Muscle of back (tissue), 11 donors: ENCODE data around the gene CC2D1A. TPM values are rescaled to one million over a fixed set of nuclear protein-coding genes. Genes with fewer than 3 reads are reported as not detected.
A peak's percentile ranks its signal among the peaks of the same experiment; 100 is the strongest.

Source experiments
- DNase-seq, 3 donors: peaks; one replicate each; pipeline versions ENCODE4 v3.0.0 to v3.0.0-alpha.2; 2013
- polyA plus RNA-seq, 10 donors: library from polyadenylated mRNA; unstranded; fragments of 120-200 nt; gene quantifications; one replicate each; pipeline ENCODE4 v1.2.1, GENCODE V29; 2013; ENCODE audit not compliant: insufficient read length in 10 of 10

The CC2D1A gene
- polyA plus RNA-seq, 10 donors, result 10.5 to 16.4 (median 12.8) TPM

GRCh38 chr19:13978351-13979243, 72.6 kb downstream of the CC2D1A start:
- peak; percentile 56 to 94 (median 80) for DNase-seq

- peak in 1 of 3 donors; percentile 81 for DNase-seq
These were observed 73.2 kb downstream of the CC2D1A start for GRCh38 chr19:13979244-13979615.

GRCh38 chr19:13979686-13980085, 73.7 kb downstream of the CC2D1A start:
- no peak for DNase-seq

GRCh38 chr19:13980340-13980739, 74.3 kb downstream of the CC2D1A start:
- no peak for DNase-seq

Other genes starting within 250 kb of the CC2D1A start
- 10 to 100 TPM; 13.6 to 22.0 (median 15.5) TPM for gene MRI1, start 141.7 kb upstream of the CC2D1A start, polyA plus RNA-seq
- 100 to 1,000 TPM in 6 of 10 donors, 10 to 100 TPM in 4; 81.1 to 140 (median 107) TPM for gene C19orf53, start 131.7 kb upstream of the CC2D1A start, polyA plus RNA-seq
- 1 to 10 TPM; 2.5 to 5.5 (median 3.2) TPM for gene ZSWIM4, start 110.8 kb upstream of the CC2D1A start, polyA plus RNA-seq
- gene NANOS3, start 29.1 kb upstream of the CC2D1A start, polyA plus RNA-seq, result 1 to 10 TPM in 7 of 10 donors, under 1 TPM in 3; 0.57 to 2.0 (median 1.3) TPM
- gene BRME1, start 84 bp upstream of the CC2D1A start, polyA plus RNA-seq, result 1 to 10 TPM; 2.6 to 4.7 (median 4.1) TPM
- gene PODNL1, start 32.2 kb downstream of the CC2D1A start, polyA plus RNA-seq, result 1 to 10 TPM in 4 of 10 donors, under 1 TPM in 6; 0.26 to 1.7 (median 0.83) TPM
- gene DCAF15, start 46.3 kb downstream of the CC2D1A start, polyA plus RNA-seq, result 10 to 100 TPM; 15.9 to 23.8 (median 18.4) TPM
- gene RFX1, start 100.1 kb downstream of the CC2D1A start, polyA plus RNA-seq, result 1 to 10 TPM; 4.7 to 8.4 (median 6.9) TPM
- gene RLN3, start 121.9 kb downstream of the CC2D1A start, polyA plus RNA-seq, result not detected
- gene IL27RA, start 125.6 kb downstream of the CC2D1A start, polyA plus RNA-seq, result 1 to 10 TPM; 1.5 to 6.6 (median 3.2) TPM
- gene PALM3, start 155.9 kb downstream of the CC2D1A start, polyA plus RNA-seq, result 1 to 10 TPM in 2 of 10 donors, under 1 TPM in 8; 0.08 to 1.7 (median 0.57) TPM
- gene MISP3, start 166.6 kb downstream of the CC2D1A start, polyA plus RNA-seq, result 1 to 10 TPM in 2 of 10 donors, under 1 TPM in 8; 0.36 to 1.2 (median 0.53) TPM
- not detected for gene C19orf67, start 179.6 kb downstream of the CC2D1A start, polyA plus RNA-seq
- 10 to 100 TPM; 33.6 to 54.3 (median 38.9) TPM for gene SAMD1, start 184.6 kb downstream of the CC2D1A start, polyA plus RNA-seq
- 100 to 1,000 TPM; 279 to 512 (median 454) TPM for gene PRKACA, start 211.6 kb downstream of the CC2D1A start, polyA plus RNA-seq
- gene ASF1B, start 230.4 kb downstream of the CC2D1A start, polyA plus RNA-seq, result 10 to 100 TPM in 3 of 10 donors, 1 to 10 TPM in 7; 6.3 to 15.5 (median 9.1) TPM